Psoas muscle (tissue), 8 donors: Measurements from ENCODE around the gene HDLBP. TPM values are rescaled to one million over a fixed set of nuclear protein-coding genes. Genes with fewer than 3 reads are reported as not detected.

Source experiments
- ATAC-seq, 4 donors: fragments of 200-7000 bp; cut with Tn5 transposase; one replicate each; pipeline ENCODE4 v1.9.1; 2020; ENCODE audit warnings: moderate library complexity in 3 of 4, mild to moderate bottlenecking in 2 of 4
- DNase-seq, 2 donors: peaks; one replicate each; pipeline ENCODE4 v3.0.0-alpha.2; 2020
- H3K27ac ChIP-seq: fragments of 200-600 bp; one replicate; pipeline ENCODE4 v1.8.0; 2022
- H3K27me3 ChIP-seq, 3 donors: fragments of 200-600 bp in 1 of 3; one replicate each; pipeline versions ENCODE4 v1.6.1 to v1.8.0; 2013 to 2022; ENCODE audit warnings: low read length in 2 of 3, mild to moderate bottlenecking in 2 of 3, moderate library complexity in 1 of 3; ENCODE audit not compliant: insufficient read depth in 3 of 3
- H3K36me3 ChIP-seq, 2 donors: fragments of 200-600 bp in 1 of 2; one replicate each; pipeline versions ENCODE4 v1.6.1 to v1.8.0; 2013 to 2022; ENCODE audit warnings: low read depth in 1 of 2, mild to moderate bottlenecking in 1 of 2, moderate library complexity in 1 of 2; ENCODE audit not compliant: insufficient read depth in 1 of 2
- H3K4me1 ChIP-seq: fragments of 200-600 bp; one replicate; pipeline ENCODE4 v1.8.0; 2022
- H3K4me3 ChIP-seq: fragments of 200-600 bp; one replicate; pipeline ENCODE4 v1.8.0; 2022; ENCODE audit warnings: mild to moderate bottlenecking
- H3K9me3 ChIP-seq: fragments of 200-600 bp; one replicate; pipeline ENCODE4 v1.8.0; 2022
- CTCF ChIP-seq: fragments of 200-600 bp; IDR thresholded peaks from one replicate; pipeline ENCODE4 v1.8.0; 2022; ENCODE audit warnings: antibody characterized with exemption
- WGBS, 3 donors: extraction: QIAGEN DNeasy Blood & Tissue Kit; methylation state at CpG; one replicate each; pipeline versions ENCODE4 v1.1.6 to v1.1.7; 2013; 5-methylcytosine and 5-hydroxymethylcytosine counted together
- intact Hi-C, 2 donors: fragments of 100-400 bp; cut with DNase I; formaldehyde crosslinking; loops; one replicate each; pipeline versions ENCODE4 v1.11.0 to v1.14.2; 2022
- polyA plus RNA-seq, 3 donors: library from polyadenylated mRNA; stranded (reverse); fragments of 200-250 nt; gene quantifications; one replicate each; pipeline ENCODE4 v1.2.3, GENCODE V29; 2013
- total RNA-seq, 4 donors: library from RNA; stranded (reverse); fragmentation: NEBNext Ultra II Directional in 2 of 4; extraction: Animal tissue kit (Norgen Biotek cat#: 25700) in 2 of 4; gene quantifications; one replicate each; pipeline versions ENCODE4 v1.2.1 to v1.2.4, GENCODE V29; 2021 to 2023
- donor health status: healthy with polysubstance abuse.
- donor health status: DM: no; HTN: no; CAD: no; lungs with moderate emphysema.
- donor health status: Bipolar disorder and iron deficiency.
- donor health status: healthy.
- donor health status: DM: yes; HTN: yes; CAD: no.
- donor health status: DM: no; HTN: no; CAD: no.
- donor health status: DM: no; HTN: no; CAD: no.
- donor health status: DM: yes; HTN: yes; CAD: no.

HDLBP gene
- total and polyA plus RNA-seq, 7 donors: 264 to 526 (median 421) TPM

GRCh38 chr2:241269707-241270520, 45.6 kb downstream of the HDLBP start:
- no peaks in the 10 kb centered on the region for H3K27me3 ChIP-seq
- no peak for TF ChIP-seq CTCF
- WGBS, 3 donors: 52 to 66% (median 55%) methylated on average over 15 of the region's 15 CpGs
- H3K4me1 ChIP-seq: peaks cover 41% of the 10 kb centered on the region
- H3K27ac ChIP-seq: peak overlapping the region; percentile 24
- H3K4me3 ChIP-seq: no peak overlapping the region
- H3K36me3 ChIP-seq: peaks cover 0 to 39% of the 10 kb centered on the region in 2 donors
- ATAC-seq: peak; percentile 22 to 53 (median 28)
- intact Hi-C loops: loop anchor here (5.0 to 10.0 kb wide), 4 partner anchors 47 to 335 kb away; partner anchors contain the start of genes HDLBP (in 1 of the 2) and SEPTIN2 (in 1 of the 2)
- no peak for DNase-seq
- H3K9me3 ChIP-seq: peaks cover under 1% of the 10 kb centered on the region

GRCh38 chr2:241268716-241269445, 46.6 kb downstream of the HDLBP start:
- intact Hi-C loops: loop anchor here in 1 of 2 donors (5.0 to 10.0 kb wide), 2 partner anchors 47 to 336 kb away; no protein-coding TSS in a partner anchor
- H3K4me1 ChIP-seq: peaks cover 41% of the 10 kb centered on the region
- no peak for TF ChIP-seq CTCF
- H3K27ac ChIP-seq: peak overlapping the region; percentile 24
- ATAC-seq (peak; percentile 62 to 71 (median 64)), DNase-seq (no peak)
- 75 to 89% (median 80%) methylated on average over 14 of the region's 14 CpGs for WGBS, 3 donors
- no peaks in the 10 kb centered on the region for H3K27me3 ChIP-seq
- no peak overlapping the region for H3K4me3 ChIP-seq
- H3K9me3 ChIP-seq: no peaks in the 10 kb centered on the region
- peaks cover 0 to 49% of the 10 kb centered on the region in 2 donors for H3K36me3 ChIP-seq

- H3K9me3 ChIP-seq: no peaks in the 10 kb centered on the region
- H3K4me3 ChIP-seq: no peak overlapping the region
- no peak for TF ChIP-seq CTCF
- H3K27me3 ChIP-seq: no peaks in the 10 kb centered on the region
- ATAC-seq: no peak
- peak overlapping the region; percentile 24 for H3K27ac ChIP-seq
- H3K4me1 ChIP-seq: peaks cover 38% of the 10 kb centered on the region
- H3K36me3 ChIP-seq: peaks cover 0 to 55% of the 10 kb centered on the region in 2 donors
- no peak for DNase-seq
- intact Hi-C loops: loop anchor here in 1 of 2 donors (5.0 to 10.0 kb wide), 2 partner anchors 46 to 336 kb away; no protein-coding TSS in a partner anchor
- WGBS, 3 donors: 65 to 74% (median 67%) methylated on average over 7 of the region's 7 CpGs
Measured at GRCh38 chr2:241268306-241268705, 47.2 kb downstream of the HDLBP start.

GRCh38 chr2:241267249-241268067, 48.0 kb downstream of the HDLBP start:
- H3K4me3 ChIP-seq: no peak overlapping the region
- H3K9me3 ChIP-seq: no peaks in the 10 kb centered on the region
- peaks cover 36% of the 10 kb centered on the region for H3K4me1 ChIP-seq
- intact Hi-C loops: loop anchor here in 1 of 2 donors (5.0 to 10.0 kb wide), 2 partner anchors 45 to 337 kb away; no protein-coding TSS in a partner anchor
- no peaks in the 10 kb centered on the region for H3K27me3 ChIP-seq
- no peak for TF ChIP-seq CTCF
- no peak overlapping the region for H3K27ac ChIP-seq
- ATAC-seq (no peak), DNase-seq (no peak)
- WGBS, 3 donors: 79 to 84% (median 79%) methylated on average over 12 of the region's 12 CpGs
- peaks cover 3 to 63% of the 10 kb centered on the region in 2 donors for H3K36me3 ChIP-seq
